Activated B cell treated with CpG ODN at 0.5 μM for 24 hours (primary cell): ENCODE results near the gene IRAK2. TPM values are rescaled to one million over a fixed set of nuclear protein-coding genes. Genes with fewer than 3 reads are reported as not detected.

Experiments used
- ATAC-seq: fragments of 200-7000 bp; cut with Tn5 transposase; one replicate; pipeline ENCODE4 v1.10.0; 2021; ENCODE audit warnings: low read depth, mild to moderate bottlenecking, moderate library complexity
- CTCF ChIA-PET: fragments of 350-600 bp; sonication (Branson Sonifier 250); formaldehyde crosslinking; loops from one replicate; lab custom pipeline; 2021; ENCODE audit warnings: antibody characterized with exemption; lab: Charles Lee
- POLR2A ChIA-PET: fragments of 350-600 bp; sonication (Branson Sonifier 250); formaldehyde crosslinking; loops from one replicate; lab custom pipeline; 2021; ENCODE audit warnings: antibody characterized with exemption; lab: Charles Lee
- DNase-seq: peaks from one replicate; pipeline ENCODE4 v3.0.0; 2022
- H3K27ac Mint-ChIP-seq: one replicate; pipeline ENCODE4 v1.8.0; 2020; ENCODE audit warnings: mixed read lengths
- H3K27me3 Mint-ChIP-seq: one replicate; pipeline ENCODE4 v1.8.0; 2021; ENCODE audit warnings: mixed read lengths
- H3K36me3 Mint-ChIP-seq: one replicate; pipeline ENCODE4 v1.8.0; 2021; ENCODE audit warnings: low read depth, mixed read lengths
- H3K4me1 Mint-ChIP-seq: one replicate; pipeline ENCODE4 v1.8.0; 2021; ENCODE audit warnings: mixed read lengths
- H3K4me3 Mint-ChIP-seq: one replicate; pipeline ENCODE4 v1.8.0; 2020; ENCODE audit warnings: mild to moderate bottlenecking, mixed read lengths
- H3K9me3 Mint-ChIP-seq: one replicate; pipeline ENCODE4 v1.8.0; 2020; ENCODE audit warnings: mixed read lengths
- intact Hi-C: fragments of 100-400 bp; cut with micrococcal nuclease; formaldehyde crosslinking; loops from one replicate; pipeline ENCODE4 v1.15.1; 2024
- total RNA-seq: library from RNA; stranded (reverse); gene quantifications from 2 replicates; pipeline ENCODE4 v1.2.3, GENCODE V29; 2022
- TF ChIP-seq, protein P1 (sequence below): fragments of 200-600 bp; IDR thresholded peaks from one replicate; pipeline ENCODE4 v1.8.0; 2022; ENCODE audit warnings: antibody characterized with exemption, mild to moderate bottlenecking

Gene IRAK2
- total RNA-seq, 1 donor from 2014 or later = 8.6 TPM

DNA sequence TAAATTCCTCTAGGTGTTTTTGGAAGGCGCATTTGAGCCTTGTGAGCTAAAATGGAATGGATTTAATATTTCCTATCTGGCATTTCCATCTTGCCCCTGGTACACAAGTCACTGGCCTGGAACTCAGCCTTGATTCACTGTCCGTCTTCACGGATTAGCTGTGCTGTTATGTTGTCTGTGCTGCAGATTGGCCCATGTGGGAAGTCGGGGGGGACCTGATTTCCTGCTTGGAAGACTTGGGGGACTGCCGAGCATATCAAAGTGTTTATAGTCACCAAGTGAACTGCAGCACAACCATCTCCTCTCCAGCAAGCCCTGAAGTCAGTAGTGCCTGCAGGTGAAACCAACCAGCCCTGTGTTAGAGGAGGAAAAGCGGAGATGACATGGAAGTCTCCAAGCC is 115.9 kb downstream of the IRAK2 start:
- intact Hi-C loops = no loop called here
- H3K36me3 Mint-ChIP-seq = peaks cover 73% of the 10 kb centered on the region
- CTCF ChIA-PET = no interaction called here

DNA sequence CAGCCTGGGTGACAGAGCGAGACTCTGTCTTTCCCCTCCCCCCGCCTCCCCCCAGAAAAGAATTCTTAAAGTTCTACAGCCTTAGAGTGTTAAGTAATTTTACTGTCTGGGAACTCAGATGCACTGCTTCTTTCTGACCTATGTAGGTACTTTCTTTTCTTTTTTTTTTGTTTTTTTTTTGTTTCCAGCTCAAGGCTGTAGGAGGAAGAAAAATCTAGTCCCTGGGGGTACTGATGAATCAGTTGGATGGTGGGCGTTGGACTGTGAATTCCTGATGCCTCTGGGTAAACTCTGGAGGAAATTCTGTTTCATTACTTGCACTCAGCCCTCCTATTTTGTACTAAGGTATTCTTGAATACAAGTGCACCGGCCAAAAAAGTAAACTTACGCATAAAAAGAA is 117.2 kb downstream of the IRAK2 start:
- POLR2A ChIA-PET = no interaction called here
- TF ChIP-seq, protein P1, sequence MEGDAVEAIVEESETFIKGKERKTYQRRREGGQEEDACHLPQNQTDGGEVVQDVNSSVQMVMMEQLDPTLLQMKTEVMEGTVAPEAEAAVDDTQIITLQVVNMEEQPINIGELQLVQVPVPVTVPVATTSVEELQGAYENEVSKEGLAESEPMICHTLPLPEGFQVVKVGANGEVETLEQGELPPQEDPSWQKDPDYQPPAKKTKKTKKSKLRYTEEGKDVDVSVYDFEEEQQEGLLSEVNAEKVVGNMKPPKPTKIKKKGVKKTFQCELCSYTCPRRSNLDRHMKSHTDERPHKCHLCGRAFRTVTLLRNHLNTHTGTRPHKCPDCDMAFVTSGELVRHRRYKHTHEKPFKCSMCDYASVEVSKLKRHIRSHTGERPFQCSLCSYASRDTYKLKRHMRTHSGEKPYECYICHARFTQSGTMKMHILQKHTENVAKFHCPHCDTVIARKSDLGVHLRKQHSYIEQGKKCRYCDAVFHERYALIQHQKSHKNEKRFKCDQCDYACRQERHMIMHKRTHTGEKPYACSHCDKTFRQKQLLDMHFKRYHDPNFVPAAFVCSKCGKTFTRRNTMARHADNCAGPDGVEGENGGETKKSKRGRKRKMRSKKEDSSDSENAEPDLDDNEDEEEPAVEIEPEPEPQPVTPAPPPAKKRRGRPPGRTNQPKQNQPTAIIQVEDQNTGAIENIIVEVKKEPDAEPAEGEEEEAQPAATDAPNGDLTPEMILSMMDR = no peak
- H3K27me3 Mint-ChIP-seq = no peaks in the 10 kb centered on the region
- intact Hi-C loops = no loop called here
- no peak for DNase-seq
- H3K36me3 Mint-ChIP-seq = peaks cover 74% of the 10 kb centered on the region
- H3K4me1 Mint-ChIP-seq = peaks cover 13% of the 10 kb centered on the region
- H3K9me3 Mint-ChIP-seq = no peaks in the 10 kb centered on the region
- ATAC-seq = no peak
- H3K27ac Mint-ChIP-seq = peak overlapping the region; percentile 8
- no peak overlapping the region for H3K4me3 Mint-ChIP-seq
- CTCF ChIA-PET = no interaction called here

More for the DNA sequence above, 115.9 kb downstream of the IRAK2 start:
- H3K27me3 Mint-ChIP-seq = no peaks in the 10 kb centered on the region
- TF ChIP-seq, protein P1 = no peak
- POLR2A ChIA-PET = interaction anchor here (1.3 kb wide), 1 partner anchor 11 kb away, joined by 6 read pairs; no protein-coding TSS in a partner anchor
- ATAC-seq (no peak), DNase-seq (no peak)
- no peak overlapping the region for H3K4me3 Mint-ChIP-seq
- no peaks in the 10 kb centered on the region for H3K9me3 Mint-ChIP-seq
- peaks cover 15% of the 10 kb centered on the region for H3K4me1 Mint-ChIP-seq
- H3K27ac Mint-ChIP-seq = no peak overlapping the region

DNA sequence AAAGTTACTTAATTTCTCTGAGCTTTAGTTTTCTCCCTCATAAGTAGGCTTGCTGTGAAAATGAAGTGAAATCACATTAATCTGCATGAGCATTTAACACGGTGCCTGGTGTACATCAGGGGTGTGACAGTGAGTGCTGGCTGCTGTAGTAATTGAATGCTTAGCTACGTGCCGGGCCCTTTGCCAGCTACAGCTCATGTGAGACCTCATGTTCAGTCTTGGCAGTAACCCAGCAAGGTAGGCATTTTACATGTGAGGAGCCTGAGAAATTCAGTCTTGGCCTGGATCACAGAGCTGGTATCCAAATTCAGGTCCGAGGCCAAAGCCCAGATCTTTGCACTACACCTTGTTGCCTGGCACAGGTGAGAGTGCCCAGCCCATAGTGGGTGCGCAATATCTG is 118.9 kb downstream of the IRAK2 start:
- ChIA-PET POLR2A (interaction anchor here (0.6 to 1.0 kb wide), 2 partner anchors 362 to 877 kb away, joined by 3 read pairs; no protein-coding TSS in a partner anchor), CTCF (no interaction called here)
- intact Hi-C loops = no loop called here
- Mint-ChIP-seq H3K36me3 (peaks cover 71% of the 10 kb centered on the region), H3K27ac (no peak overlapping the region), H3K4me3 (no peak overlapping the region), H3K27me3 (no peaks in the 10 kb centered on the region), H3K4me1 (peaks cover 13% of the 10 kb centered on the region), H3K9me3 (no peaks in the 10 kb centered on the region)
- TF ChIP-seq, protein P1 = no peak
- ATAC-seq (no peak), DNase-seq (no peak)

DNA sequence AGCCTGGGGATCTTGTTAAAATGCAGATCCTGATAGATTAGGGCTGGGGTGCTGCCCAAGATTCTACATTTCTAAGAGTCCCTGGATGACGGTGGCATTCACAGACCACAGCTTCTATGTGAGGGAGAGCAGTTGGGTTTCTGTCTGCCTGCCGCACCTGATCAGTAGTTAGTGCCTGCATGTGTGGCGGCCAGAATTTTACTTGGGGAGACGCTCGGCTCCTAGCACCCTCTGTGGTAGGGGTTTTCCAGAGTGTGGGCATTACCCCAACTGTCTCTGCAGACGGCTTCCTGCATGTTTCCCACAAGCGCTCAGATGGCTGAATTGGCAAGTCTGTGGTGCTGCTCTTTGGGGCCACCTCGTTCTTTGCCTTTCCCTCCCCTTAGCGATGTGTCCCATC is 119.8 kb downstream of the IRAK2 start:
- H3K36me3 Mint-ChIP-seq = peaks cover 68% of the 10 kb centered on the region
- no peaks in the 10 kb centered on the region for H3K9me3 Mint-ChIP-seq
- DNase-seq (no peak), ATAC-seq (no peak)
- H3K4me3 Mint-ChIP-seq = no peak overlapping the region
- ChIA-PET CTCF (no interaction called here), POLR2A (no interaction called here)
- no peaks in the 10 kb centered on the region for H3K27me3 Mint-ChIP-seq
- H3K27ac Mint-ChIP-seq = no peak overlapping the region
- TF ChIP-seq, protein P1 = no peak
- peaks cover 13% of the 10 kb centered on the region for H3K4me1 Mint-ChIP-seq
- intact Hi-C loops = no loop called here

DNA sequence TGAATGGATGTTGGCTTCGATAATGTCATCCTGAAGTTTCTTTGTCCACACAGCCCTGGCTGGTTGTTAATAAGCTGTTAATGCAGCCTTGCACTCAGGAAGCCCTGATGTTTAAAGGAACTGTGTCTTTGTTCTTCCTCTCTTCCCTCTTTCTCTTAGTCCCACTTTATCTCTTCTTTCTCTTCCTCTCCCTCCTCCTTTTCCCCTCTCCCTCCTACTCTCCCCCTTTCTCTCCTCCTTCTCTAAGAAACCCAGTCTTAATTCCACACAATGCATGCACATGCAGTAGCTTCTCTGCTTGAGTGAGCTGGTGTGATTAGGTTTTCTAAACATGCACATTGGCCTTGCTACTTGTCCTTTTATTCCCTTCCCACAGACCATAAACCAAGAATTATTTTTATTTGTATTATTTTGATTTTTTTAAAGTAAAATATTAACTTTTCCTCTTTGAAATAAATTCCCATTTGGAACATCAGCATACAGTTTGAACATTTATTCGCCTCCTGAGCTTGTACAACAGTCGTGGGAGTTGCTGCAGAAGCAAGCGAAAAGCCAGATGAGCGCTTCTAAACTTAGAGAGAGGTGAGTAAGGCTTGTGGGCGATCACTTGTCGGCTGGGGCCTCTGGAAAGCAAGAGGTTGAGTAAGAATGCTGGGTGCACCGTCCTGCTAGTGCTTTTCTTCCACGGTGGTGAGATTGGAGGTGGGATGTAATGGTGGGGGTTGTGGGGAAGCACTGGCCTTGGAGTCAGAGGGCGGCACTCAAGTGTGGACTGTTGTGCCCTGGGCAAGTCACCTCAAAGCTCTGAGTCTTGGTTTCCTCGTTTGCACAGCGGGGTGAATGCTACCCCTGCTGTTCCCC is 120.8 kb downstream of the IRAK2 start:
- TF ChIP-seq, protein P1 = no peak
- peaks cover 62% of the 10 kb centered on the region for H3K36me3 Mint-ChIP-seq
- ATAC-seq (no peak), DNase-seq (no peak)
- intact Hi-C loops = no loop called here
- H3K9me3 Mint-ChIP-seq = no peaks in the 10 kb centered on the region
- H3K27ac Mint-ChIP-seq = peak overlapping the region; percentile 6
- no peak overlapping the region for H3K4me3 Mint-ChIP-seq
- H3K27me3 Mint-ChIP-seq = no peaks in the 10 kb centered on the region
- POLR2A ChIA-PET = interaction anchor here (0.5 kb wide), 1 partner anchor 31 kb away, joined by 5 read pairs; no protein-coding TSS in a partner anchor
- H3K4me1 Mint-ChIP-seq = peaks cover 13% of the 10 kb centered on the region
- CTCF ChIA-PET = no interaction called here
